ENCODE results near the gene TNPO3.
"Not testable (repeated sequence)": the region's sequence is repeated elsewhere in the genome, so short reads cannot be mapped to it uniquely, and the experiment has no call there.

TNPO3 gene

GRCh38 chr7:129052441-129052840, 2.5 kb downstream of the TNPO3 start:
- DNase-seq (no peak), ATAC-seq (no peak)
- H3K4me3 Mint-ChIP-seq, result peak overlapping the region; percentile 100
- no peaks in the 10 kb centered on the region for H3K27me3 Mint-ChIP-seq
- H3K4me1 Mint-ChIP-seq, result peaks cover 52% of the 10 kb centered on the region
- H3K27ac Mint-ChIP-seq, result peak overlapping the region; percentile 33
- peaks cover 20% of the 10 kb centered on the region for H3K36me3 Mint-ChIP-seq (ENCODE audit: low read depth)
- H3K9me3 Mint-ChIP-seq, result no peaks in the 10 kb centered on the region

- not testable (repeated sequence) for DNase-seq, H3K27me3 Mint-ChIP-seq, ATAC-seq, H3K9me3 Mint-ChIP-seq, H3K27ac Mint-ChIP-seq, H3K4me3 Mint-ChIP-seq
- H3K4me1 Mint-ChIP-seq, result peaks cover 59% of the 10 kb centered on the region
- H3K36me3 Mint-ChIP-seq (ENCODE audit: low read depth), result peaks cover 27% of the 10 kb centered on the region
These were observed 3.5 kb downstream of the TNPO3 start for GRCh38 chr7:129051459-129051858.

- Mint-ChIP-seq H3K36me3 (ENCODE audit: low read depth) (peaks cover 30% of the 10 kb centered on the region), H3K9me3 (no peaks in the 10 kb centered on the region), H3K27ac (no peak overlapping the region), H3K27me3 (no peaks in the 10 kb centered on the region), H3K4me3 (no peak overlapping the region), H3K4me1 (peaks cover 73% of the 10 kb centered on the region)
- DNase-seq (no peak), ATAC-seq (no peak)
These were observed 7.2 kb downstream of the TNPO3 start for GRCh38 chr7:129047761-129048160.

GRCh38 chr7:129045682-129046081, 9.2 kb downstream of the TNPO3 start:
- peaks cover 80% of the 10 kb centered on the region for H3K4me1 Mint-ChIP-seq
- H3K9me3 Mint-ChIP-seq, result no peaks in the 10 kb centered on the region
- peaks cover 30% of the 10 kb centered on the region for H3K36me3 Mint-ChIP-seq (ENCODE audit: low read depth)
- no peak for ATAC-seq
- no peak for DNase-seq
- no peaks in the 10 kb centered on the region for H3K27me3 Mint-ChIP-seq
- no peak overlapping the region for H3K27ac Mint-ChIP-seq
- no peak overlapping the region for H3K4me3 Mint-ChIP-seq

- Mint-ChIP-seq H3K4me3 (no peak overlapping the region), H3K4me1 (peaks cover 66% of the 10 kb centered on the region), H3K9me3 (no peaks in the 10 kb centered on the region), H3K36me3 (ENCODE audit: low read depth) (peaks cover 35% of the 10 kb centered on the region), H3K27ac (no peak overlapping the region), H3K27me3 (no peaks in the 10 kb centered on the region)
- ATAC-seq (no peak), DNase-seq (no peak)
These were observed 11.9 kb downstream of the TNPO3 start for GRCh38 chr7:129043012-129043411.

GRCh38 chr7:129041142-129042085, 13.5 kb downstream of the TNPO3 start:
- Mint-ChIP-seq H3K4me1 (peaks cover 54% of the 10 kb centered on the region), H3K36me3 (ENCODE audit: low read depth) (peaks cover 33% of the 10 kb centered on the region), H3K9me3 (no peaks in the 10 kb centered on the region), H3K27ac (peak overlapping the region; percentile 1), H3K4me3 (no peak overlapping the region), H3K27me3 (no peaks in the 10 kb centered on the region)
- DNase-seq (no peak), ATAC-seq (no peak)

- H3K36me3 Mint-ChIP-seq (ENCODE audit: low read depth), result peaks cover 46% of the 10 kb centered on the region
- not testable (repeated sequence) for H3K4me3 Mint-ChIP-seq, H3K27me3 Mint-ChIP-seq, H3K27ac Mint-ChIP-seq, DNase-seq, H3K9me3 Mint-ChIP-seq, ATAC-seq
- H3K4me1 Mint-ChIP-seq, result peaks cover 31% of the 10 kb centered on the region
These were observed 16.4 kb downstream of the TNPO3 start for GRCh38 chr7:129038468-129038867.

- ATAC-seq (no peak), DNase-seq (no peak)
- Mint-ChIP-seq H3K27me3 (no peaks in the 10 kb centered on the region), H3K9me3 (no peaks in the 10 kb centered on the region), H3K27ac (no peak overlapping the region), H3K4me3 (no peak overlapping the region), H3K4me1 (peaks cover 23% of the 10 kb centered on the region), H3K36me3 (ENCODE audit: low read depth) (peaks cover 50% of the 10 kb centered on the region)
These were observed 17.3 kb downstream of the TNPO3 start for GRCh38 chr7:129037585-129037984.

GRCh38 chr7:129032017-129032416, 22.9 kb downstream of the TNPO3 start:
- no peaks in the 10 kb centered on the region for H3K9me3 Mint-ChIP-seq
- ATAC-seq (no peak), DNase-seq (no peak)
- peaks cover 24% of the 10 kb centered on the region for H3K4me1 Mint-ChIP-seq
- no peaks in the 10 kb centered on the region for H3K27me3 Mint-ChIP-seq
- H3K4me3 Mint-ChIP-seq, result no peak overlapping the region
- H3K36me3 Mint-ChIP-seq (ENCODE audit: low read depth), result peaks cover 47% of the 10 kb centered on the region
- no peak overlapping the region for H3K27ac Mint-ChIP-seq

GRCh38 chr7:129030440-129030839, 24.5 kb downstream of the TNPO3 start:
- Mint-ChIP-seq H3K27me3 (no peaks in the 10 kb centered on the region), H3K4me1 (peaks cover 22% of the 10 kb centered on the region), H3K27ac (no peak overlapping the region), H3K9me3 (no peaks in the 10 kb centered on the region), H3K36me3 (ENCODE audit: low read depth) (peaks cover 44% of the 10 kb centered on the region), H3K4me3 (no peak overlapping the region)
- ATAC-seq (no peak), DNase-seq (no peak)

- H3K36me3 Mint-ChIP-seq (ENCODE audit: low read depth), result peaks cover 11% of the 10 kb centered on the region
- no peaks in the 10 kb centered on the region for H3K9me3 Mint-ChIP-seq
- no peak overlapping the region for H3K4me3 Mint-ChIP-seq
- no peak for DNase-seq
- no peak overlapping the region for H3K27ac Mint-ChIP-seq
- no peaks in the 10 kb centered on the region for H3K27me3 Mint-ChIP-seq
- H3K4me1 Mint-ChIP-seq, result peaks cover 29% of the 10 kb centered on the region
- no peak for ATAC-seq
These were observed 30.8 kb downstream of the TNPO3 start for GRCh38 chr7:129024125-129024524.

GRCh38 chr7:129021656-129022055, 33.3 kb downstream of the TNPO3 start:
- Mint-ChIP-seq H3K36me3 (ENCODE audit: low read depth) (peaks cover 7% of the 10 kb centered on the region), H3K4me1 (peaks cover 39% of the 10 kb centered on the region), H3K4me3 (no peak overlapping the region), H3K9me3 (no peaks in the 10 kb centered on the region), H3K27ac (peak overlapping the region; percentile 31), H3K27me3 (no peaks in the 10 kb centered on the region)
- no peak for DNase-seq
- no peak for ATAC-seq

- DNase-seq (no peak), ATAC-seq (no peak)
- H3K9me3 Mint-ChIP-seq, result no peaks in the 10 kb centered on the region
- no peak overlapping the region for H3K4me3 Mint-ChIP-seq
- H3K4me1 Mint-ChIP-seq, result peaks cover 28% of the 10 kb centered on the region
- no peaks in the 10 kb centered on the region for H3K27me3 Mint-ChIP-seq
- H3K36me3 Mint-ChIP-seq (ENCODE audit: low read depth), result peaks cover 29% of the 10 kb centered on the region
- H3K27ac Mint-ChIP-seq, result no peak overlapping the region
These were observed 36.9 kb downstream of the TNPO3 start for GRCh38 chr7:129017933-129018538.

GRCh38 chr7:129017264-129017663, 37.6 kb downstream of the TNPO3 start:
- ATAC-seq (no peak), DNase-seq (no peak)
- no peak overlapping the region for H3K4me3 Mint-ChIP-seq
- H3K9me3 Mint-ChIP-seq, result no peaks in the 10 kb centered on the region
- H3K27ac Mint-ChIP-seq, result no peak overlapping the region
- H3K4me1 Mint-ChIP-seq, result peaks cover 27% of the 10 kb centered on the region
- peaks cover 35% of the 10 kb centered on the region for H3K36me3 Mint-ChIP-seq (ENCODE audit: low read depth)
- H3K27me3 Mint-ChIP-seq, result no peaks in the 10 kb centered on the region

- Mint-ChIP-seq H3K27me3 (no peaks in the 10 kb centered on the region), H3K9me3 (no peaks in the 10 kb centered on the region), H3K27ac (no peak overlapping the region), H3K36me3 (ENCODE audit: low read depth) (peaks cover 45% of the 10 kb centered on the region), H3K4me3 (no peak overlapping the region), H3K4me1 (peaks cover 33% of the 10 kb centered on the region)
- no peak for DNase-seq
- no peak for ATAC-seq
These were observed 40.3 kb downstream of the TNPO3 start for GRCh38 chr7:129014501-129015101.

All from activated naive CD8-positive, alpha-beta T cell treated with anti-CD3 and anti-CD28 coated beads, Interleukin-2, amount 50 U/mL, for 24 hours (primary cell).